ENCODE data around the gene DNAJC12. TPM values are rescaled to one million over a fixed set of nuclear protein-coding genes. Genes with fewer than 3 reads are reported as not detected.
A peak's percentile ranks its signal among the peaks of the same experiment; 100 is the strongest.

Gene DNAJC12
- total RNA-seq, 4 donors from 2014 or later, result 0.77 to 8.8 (median 6.0) TPM

- no peak overlapping the region for H3K4me3 ChIP-seq
- no peaks in the 10 kb centered on the region for H3K36me3 ChIP-seq
- intact Hi-C loops (cut with DNase I; ENCODE audit: low total_unique reads), result no loop called here
- no peak for DNase-seq
- H3K4me1 ChIP-seq, result no peaks in the 10 kb centered on the region
- no peak overlapping the region for H3K27ac ChIP-seq
- H3K27me3 ChIP-seq, result no peaks in the 10 kb centered on the region
- no peak for TF ChIP-seq CTCF (IDR thresholded peaks at IDR 0.05)
- TF ChIP-seq POLR2A (IDR thresholded peaks at IDR 0.05), result no peak
- H3K9me3 ChIP-seq, result no peaks in the 10 kb centered on the region
These were observed 23.9 kb upstream of the DNAJC12 start for GRCh38 chr10:67861750-67862432.

GRCh38 chr10:67858971-67859370 lies 21.0 kb upstream of the DNAJC12 start:
- H3K4me1 ChIP-seq, result no peaks in the 10 kb centered on the region
- no peaks in the 10 kb centered on the region for H3K9me3 ChIP-seq
- H3K36me3 ChIP-seq, result no peaks in the 10 kb centered on the region
- TF ChIP-seq CTCF (IDR thresholded peaks at IDR 0.05) (no peak), POLR2A (IDR thresholded peaks at IDR 0.05) (no peak)
- no peaks in the 10 kb centered on the region for H3K27me3 ChIP-seq
- no peak overlapping the region for H3K27ac ChIP-seq
- no peak overlapping the region for H3K4me3 ChIP-seq
- intact Hi-C loops (cut with DNase I; ENCODE audit: low total_unique reads), result loop anchor here (10.0 kb wide), 1 partner anchor 286 kb away; no protein-coding TSS in a partner anchor
- no peak for DNase-seq

GRCh38 chr10:67853512-67853911 lies 15.5 kb upstream of the DNAJC12 start:
- H3K36me3 ChIP-seq, result no peaks in the 10 kb centered on the region
- no peaks in the 10 kb centered on the region for H3K9me3 ChIP-seq
- H3K27ac ChIP-seq, result no peak overlapping the region
- H3K27me3 ChIP-seq, result no peaks in the 10 kb centered on the region
- TF ChIP-seq CTCF (IDR thresholded peaks at IDR 0.05) (no peak), POLR2A (IDR thresholded peaks at IDR 0.05) (no peak)
- H3K4me3 ChIP-seq, result no peak overlapping the region
- intact Hi-C loops (cut with DNase I; ENCODE audit: low total_unique reads), result loop anchor here (10.0 kb wide), 1 partner anchor 291 kb away; no protein-coding TSS in a partner anchor
- no peaks in the 10 kb centered on the region for H3K4me1 ChIP-seq
- no peak for DNase-seq

- H3K4me3 ChIP-seq, result no peak overlapping the region
- no peaks in the 10 kb centered on the region for H3K9me3 ChIP-seq
- no peak overlapping the region for H3K27ac ChIP-seq
- no peak for DNase-seq
- no peak for TF ChIP-seq POLR2A (IDR thresholded peaks at IDR 0.05)
- TF ChIP-seq CTCF (IDR thresholded peaks at IDR 0.05), result no peak
- H3K36me3 ChIP-seq, result no peaks in the 10 kb centered on the region
- no peaks in the 10 kb centered on the region for H3K4me1 ChIP-seq
- no peaks in the 10 kb centered on the region for H3K27me3 ChIP-seq
- intact Hi-C loops (cut with DNase I; ENCODE audit: low total_unique reads), result loop anchor here (10.0 kb wide), 1 partner anchor 292 kb away; no protein-coding TSS in a partner anchor
These were observed 14.8 kb upstream of the DNAJC12 start for GRCh38 chr10:67852761-67853160.

- DNase-seq, result no peak
- Histone ChIP-seq H3K4me3 (no peak overlapping the region), H3K36me3 (no peaks in the 10 kb centered on the region), H3K9me3 (no peaks in the 10 kb centered on the region), H3K27me3 (no peaks in the 10 kb centered on the region), H3K4me1 (no peaks in the 10 kb centered on the region), H3K27ac (peak overlapping the region in 1 of 2 donors; percentile 94)
- intact Hi-C loops (cut with DNase I; ENCODE audit: low total_unique reads), result loop anchor here (10.0 kb wide), 1 partner anchor 294 kb away; no protein-coding TSS in a partner anchor
- TF ChIP-seq CTCF (IDR thresholded peaks at IDR 0.05) (no peak), POLR2A (IDR thresholded peaks at IDR 0.05) (no peak)
These were observed 13.2 kb upstream of the DNAJC12 start for GRCh38 chr10:67851186-67851585.

Measured in uterus (tissue), 4 donors.